Dermis microvascular lymphatic vessel endothelial cell (primary cell): ENCODE measurements around the gene RAB3GAP1. TPM values are rescaled to one million over a fixed set of nuclear protein-coding genes. Genes with fewer than 3 reads are reported as not detected.
A peak's percentile ranks its signal among the peaks of the same experiment; 100 is the strongest.

Source experiments
- DNase-seq, 2 donors: peaks; one replicate each; pipeline versions ENCODE4 v3.0.0 to v3.0.0-alpha.2; 2010; ENCODE audit warnings: low read depth in 2 of 2
- total RNA-seq: library from RNA; depleted of rRNA; stranded (reverse); fragments of >200 nt; gene quantifications from 2 replicates; pipeline ENCODE4 v1.2.1, GENCODE V29; 2014

RAB3GAP1 gene
- total RNA-seq, 1 donor from 2014 or later = 43.8 TPM

DNA sequence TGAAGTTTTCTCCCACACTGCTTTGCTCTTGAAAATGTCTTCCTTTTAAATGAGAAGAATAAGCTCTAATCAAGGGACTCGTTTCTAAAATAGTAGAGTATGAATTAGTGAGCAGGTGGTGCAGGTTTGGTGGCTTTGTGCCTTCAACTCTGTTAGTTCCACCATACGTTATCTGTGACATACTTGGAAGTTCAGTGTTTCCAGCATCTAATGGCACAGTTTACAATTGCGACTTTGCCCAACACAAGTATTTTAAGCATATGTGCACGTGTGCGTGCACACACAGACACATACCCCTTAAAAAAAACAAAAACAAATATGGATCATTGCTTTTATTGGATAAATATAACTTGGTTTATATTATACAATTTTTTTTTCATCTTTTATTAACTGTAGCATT is 111.8 kb downstream of the RAB3GAP1 start:
- no peak for DNase-seq

- peak in 1 of 2 donors; percentile 27 for DNase-seq
These were observed 112.3 kb downstream of the RAB3GAP1 start for GRCh38 chr2:135164431-135164830.

DNA sequence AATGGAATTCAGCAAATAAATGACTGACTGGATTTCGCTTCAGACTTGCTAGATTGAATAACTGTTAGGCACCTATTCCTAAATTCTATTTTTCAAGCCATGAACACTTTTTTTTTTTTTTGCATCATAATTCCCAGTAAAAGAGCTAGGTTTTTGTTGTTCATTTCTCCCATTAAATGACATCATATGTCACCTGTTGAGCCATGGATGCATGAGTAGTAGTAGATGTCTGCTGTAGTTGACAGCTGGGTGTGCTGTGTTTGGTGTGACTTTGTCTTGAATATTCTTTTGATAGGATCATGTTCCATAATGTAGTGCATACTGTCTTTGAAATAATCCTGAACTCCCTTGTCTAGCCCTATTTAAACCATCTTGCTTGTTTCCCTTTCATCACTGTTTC is 115.2 kb downstream of the RAB3GAP1 start:
- no peak for DNase-seq

- no peak for DNase-seq
These were observed 116.2 kb downstream of the RAB3GAP1 start for GRCh38 chr2:135168204-135168856.

- no peak for DNase-seq
These were observed 118.0 kb downstream of the RAB3GAP1 start for GRCh38 chr2:135169900-135170753.

DNA sequence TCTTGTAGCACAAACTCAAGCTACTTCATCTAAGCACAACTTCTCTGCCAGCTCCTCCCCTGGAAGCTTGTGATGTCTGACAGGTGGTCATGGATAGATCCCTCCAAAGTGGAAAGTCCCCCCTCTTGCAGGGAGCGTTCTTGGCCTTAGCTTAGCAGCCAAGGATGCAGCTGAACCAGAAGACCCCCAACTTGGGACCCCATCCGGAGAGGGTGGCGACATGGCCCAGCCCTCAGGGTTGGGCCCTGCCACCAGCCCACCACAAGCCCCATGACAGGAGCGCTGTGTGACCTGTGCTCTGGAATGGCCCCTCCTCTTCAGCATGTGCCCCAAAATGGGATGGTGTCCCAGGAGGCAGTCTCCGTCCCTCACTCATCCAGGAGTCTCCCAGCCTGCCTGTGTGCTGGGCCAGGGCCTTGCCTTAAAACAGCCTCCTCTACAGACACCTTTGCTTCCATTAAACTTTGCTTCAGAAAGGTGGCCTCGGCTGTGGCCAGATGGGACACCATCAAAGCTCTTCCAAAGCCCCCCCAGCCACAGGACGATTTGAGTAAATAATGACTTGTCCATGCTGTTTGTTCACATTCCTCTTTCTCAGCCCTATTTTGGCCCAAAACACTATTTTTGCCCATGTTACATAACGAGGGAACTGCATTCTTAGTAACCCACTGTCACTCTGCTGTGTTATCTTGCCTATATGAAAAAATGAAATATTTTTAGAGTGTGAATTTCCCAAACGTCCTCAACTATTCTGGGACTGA is 122.1 kb downstream of the RAB3GAP1 start:
- DNase-seq = no peak

DNA sequence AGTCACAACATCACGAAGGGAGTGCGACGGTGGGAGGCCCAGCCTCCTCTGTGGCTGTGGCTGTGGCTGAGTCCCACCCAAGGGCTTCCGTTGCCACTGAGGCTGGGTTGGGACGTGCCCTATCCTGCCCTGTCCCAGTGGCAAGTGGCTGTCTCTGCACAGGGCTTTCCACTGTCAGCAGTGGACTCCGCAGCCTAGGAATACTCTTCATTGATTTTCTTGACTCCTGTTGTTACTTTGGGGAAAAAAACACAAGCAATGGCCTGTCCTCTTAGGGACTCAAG is 122.7 kb downstream of the RAB3GAP1 start:
- no peak for DNase-seq

- no peak for DNase-seq
These were observed 123.1 kb downstream of the RAB3GAP1 start for GRCh38 chr2:135175177-135175576.

DNA sequence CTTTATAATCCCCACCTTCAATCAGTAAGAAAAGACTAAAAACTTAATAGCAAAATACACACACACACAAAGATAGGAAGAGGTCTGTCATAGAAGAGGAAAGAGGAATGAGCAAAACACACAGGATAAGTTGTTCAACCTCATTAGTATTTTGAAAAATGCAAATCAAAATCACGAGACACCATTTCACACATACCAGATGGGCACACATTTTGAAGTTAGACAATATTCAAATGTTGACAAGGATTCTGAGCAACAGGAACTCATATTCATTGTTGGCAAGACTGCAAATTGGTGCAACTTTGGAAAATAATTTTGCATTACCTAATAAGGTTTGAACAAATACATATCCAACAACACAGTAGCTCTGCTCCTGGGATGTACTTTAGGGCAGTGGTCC is 127.6 kb downstream of the RAB3GAP1 start:
- DNase-seq = no peak

- no peak for DNase-seq
These were observed 130.1 kb downstream of the RAB3GAP1 start for GRCh38 chr2:135182190-135182589.

- no peak for DNase-seq
These were observed 130.5 kb downstream of the RAB3GAP1 start for GRCh38 chr2:135182601-135183000.

DNA sequence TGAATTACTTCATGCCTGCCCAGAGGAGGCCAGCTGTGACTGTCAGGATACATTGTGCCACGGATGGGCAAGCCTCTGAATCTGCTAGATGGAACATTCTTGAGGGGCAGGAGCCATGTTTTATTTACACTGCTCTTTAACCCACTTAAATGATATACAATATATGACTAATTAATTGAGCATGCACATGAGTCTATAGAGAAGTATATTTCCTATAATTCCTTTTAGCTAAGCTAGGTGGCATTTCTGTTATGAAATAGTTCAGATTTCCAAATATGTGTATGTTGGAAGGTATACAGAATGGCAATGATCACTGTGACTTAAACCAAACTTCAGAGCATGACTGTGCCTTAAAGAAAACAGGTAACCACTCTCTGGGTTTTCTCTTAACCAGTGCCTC is 131.7 kb downstream of the RAB3GAP1 start:
- DNase-seq = no peak

DNA sequence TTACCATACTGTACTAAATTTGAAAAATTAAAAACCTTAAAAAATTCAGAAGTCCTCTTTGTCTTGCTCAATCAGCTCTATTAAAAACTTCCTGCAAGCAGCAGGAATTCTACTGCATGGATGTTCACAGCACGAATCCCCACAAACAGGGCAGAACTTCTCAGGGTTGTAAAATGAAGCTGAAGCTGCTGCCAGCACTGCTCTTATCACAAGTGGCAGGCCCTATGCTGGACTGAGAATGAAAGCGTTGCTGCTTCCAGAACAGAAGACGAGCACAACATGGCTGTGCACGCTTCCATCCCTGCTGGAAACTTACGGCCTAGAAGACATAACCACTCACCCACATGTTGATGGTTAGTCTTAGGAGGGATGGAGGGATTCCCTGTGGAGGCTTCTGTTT is 134.0 kb downstream of the RAB3GAP1 start:
- DNase-seq = no peak

DNA sequence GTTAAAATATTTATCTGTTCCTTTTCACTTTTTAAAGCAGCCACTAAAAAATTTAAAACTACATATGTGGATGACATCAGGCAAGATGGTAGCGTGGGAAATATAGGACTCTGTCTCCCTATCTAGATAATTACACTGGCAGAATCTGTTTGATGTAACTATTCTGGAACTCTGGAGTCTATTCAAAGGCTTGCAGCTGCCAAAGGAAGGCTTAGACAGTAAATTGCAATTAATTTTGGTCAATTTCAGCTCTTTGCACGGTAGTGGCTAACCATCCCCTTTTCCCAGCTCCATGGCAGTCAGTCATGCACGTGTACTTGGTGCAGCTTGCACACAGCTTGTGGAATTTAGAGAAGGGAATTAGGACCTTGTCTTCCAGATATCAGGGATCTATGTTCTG is 135.2 kb downstream of the RAB3GAP1 start:
- no peak for DNase-seq

GRCh38 chr2:135189148-135189547 is 137.1 kb downstream of the RAB3GAP1 start:
- DNase-seq = no peak

DNA sequence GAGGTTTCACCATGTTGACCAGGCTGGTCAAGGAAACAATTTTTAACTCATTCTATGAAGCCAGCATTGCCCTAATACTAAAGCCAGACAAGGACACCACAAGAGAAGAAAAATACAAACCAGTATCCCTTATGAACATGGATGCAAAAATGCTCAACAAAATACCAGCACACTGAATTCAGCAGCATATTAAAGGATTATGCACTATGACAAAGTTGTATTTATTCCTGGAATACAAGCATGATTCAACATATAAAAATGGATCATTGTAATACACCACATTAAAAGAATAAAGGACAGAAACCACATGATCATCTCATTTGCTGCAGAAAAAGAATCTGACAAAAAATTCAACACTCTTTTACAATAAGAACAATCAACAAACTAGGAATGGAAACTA is 138.7 kb downstream of the RAB3GAP1 start:
- DNase-seq = no peak

GRCh38 chr2:135198481-135198880 is 146.4 kb downstream of the RAB3GAP1 start:
- no peak for DNase-seq

- no peak for DNase-seq
These were observed 150.7 kb downstream of the RAB3GAP1 start for GRCh38 chr2:135202751-135203150.

DNA sequence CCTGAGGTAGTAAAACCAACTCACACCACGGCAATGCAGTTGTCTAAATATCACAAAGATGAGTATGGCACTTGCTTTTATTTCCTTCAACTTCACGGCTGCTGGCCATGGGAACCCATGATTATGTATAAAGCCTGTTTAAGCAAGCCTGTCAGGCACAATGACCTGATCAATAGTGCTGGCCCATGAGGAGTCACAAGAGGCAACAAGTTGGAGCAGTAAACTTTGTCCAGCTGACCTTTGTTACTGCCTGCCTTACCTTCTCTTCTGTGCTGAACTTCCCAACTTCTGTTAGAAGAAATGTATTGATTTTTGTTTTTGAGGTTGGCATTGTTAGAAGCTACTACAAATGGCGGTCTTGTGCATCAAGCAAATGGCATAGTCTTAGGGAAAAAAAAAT is 151.9 kb downstream of the RAB3GAP1 start:
- no peak for DNase-seq

DNA sequence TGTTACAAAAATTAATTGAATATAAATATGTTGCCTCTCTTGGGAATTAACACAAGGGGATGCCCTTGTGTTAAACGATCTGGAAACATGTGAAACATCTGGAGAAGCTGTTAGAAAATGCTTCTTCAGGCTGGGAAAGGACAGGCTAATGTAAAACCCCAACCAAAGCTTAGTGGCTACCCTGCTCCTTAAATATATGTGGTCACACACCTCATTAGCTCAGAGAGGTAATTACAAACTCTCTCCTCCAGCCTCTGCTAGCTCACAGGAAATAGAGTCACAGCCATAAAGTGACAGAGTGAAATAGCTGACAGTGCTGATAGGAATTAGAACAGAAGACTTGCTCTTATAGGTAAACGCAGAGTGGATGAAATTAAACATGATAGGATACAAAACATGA is 155.9 kb downstream of the RAB3GAP1 start:
- DNase-seq = no peak

- DNase-seq = no peak
These were observed 160.7 kb downstream of the RAB3GAP1 start for GRCh38 chr2:135212757-135213156.

DNA sequence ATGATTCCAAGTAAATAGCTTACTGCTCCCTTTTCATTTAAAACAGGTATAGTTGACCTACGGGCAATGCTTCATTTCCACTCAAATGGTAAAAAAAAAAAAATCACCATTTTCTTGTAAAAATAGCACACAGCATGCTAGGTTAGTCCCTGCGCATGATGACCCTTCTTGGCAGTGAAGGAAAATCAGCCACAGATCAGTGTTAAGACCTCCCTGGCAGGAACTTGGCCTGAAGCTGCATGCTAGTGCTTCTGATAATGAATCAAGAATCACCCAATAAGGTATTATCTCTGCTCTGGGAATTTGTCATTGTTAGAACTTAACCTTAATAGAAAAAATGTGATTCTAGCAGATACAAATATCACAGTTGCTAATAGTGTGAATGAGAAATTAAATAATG is 166.3 kb downstream of the RAB3GAP1 start:
- no peak for DNase-seq

- no peak for DNase-seq
These were observed 167.1 kb downstream of the RAB3GAP1 start for GRCh38 chr2:135219226-135219625.
